GM21515 (cell line): Measurements from ENCODE around the gene MTCL3.

Experiments
- ATAC-seq: cut with Tn5 transposase; IDR thresholded peaks from one replicate; pipeline ENCODE4 v1.9.1; 2021; ENCODE audit not compliant: unreplicated experiment

The MTCL3 gene

DNA sequence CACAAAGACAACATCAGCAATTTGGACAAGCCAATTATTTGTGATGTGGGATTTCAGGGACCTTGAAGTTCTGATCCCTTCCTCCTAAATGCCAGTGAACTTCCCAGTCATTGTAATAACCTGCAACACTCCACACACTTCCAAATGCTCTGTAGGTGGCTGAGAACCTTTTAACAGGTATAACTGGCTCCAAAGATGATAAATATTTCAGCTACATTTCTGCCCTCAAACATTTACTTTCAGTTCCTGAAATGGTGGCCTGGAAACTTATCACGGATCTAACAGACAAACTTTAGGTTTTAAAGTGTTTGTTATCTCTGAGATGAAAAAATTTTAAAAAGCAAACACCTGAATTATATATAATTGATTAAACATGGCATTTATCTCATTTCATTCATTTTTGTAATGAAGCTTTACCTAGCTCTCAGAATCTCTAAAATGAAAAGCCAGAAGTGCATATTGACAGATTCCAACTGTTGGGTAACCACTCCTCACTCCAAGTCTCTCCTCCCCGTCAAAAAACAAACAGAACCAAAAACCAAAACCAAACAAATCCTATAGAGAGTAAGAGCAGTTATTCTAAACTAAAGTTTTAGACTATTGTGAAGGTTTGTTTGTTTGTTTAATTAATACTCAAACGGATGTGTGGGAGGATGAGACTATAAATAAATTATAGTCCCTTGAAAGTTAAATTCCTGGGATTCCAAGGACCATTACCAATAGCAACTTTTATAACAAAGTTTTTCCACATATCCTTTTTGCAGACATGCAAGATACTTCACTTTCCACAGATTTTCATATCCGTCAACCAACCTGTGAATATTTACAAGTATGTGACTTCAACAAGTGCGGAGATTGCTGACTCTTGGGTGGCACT lies 47.5 kb downstream of the MTCL3 start:
- ATAC-seq, result no peak

- no peak for ATAC-seq
Observed at GRCh38 chr6:127468936-127469335, 50.2 kb downstream of the MTCL3 start.

DNA sequence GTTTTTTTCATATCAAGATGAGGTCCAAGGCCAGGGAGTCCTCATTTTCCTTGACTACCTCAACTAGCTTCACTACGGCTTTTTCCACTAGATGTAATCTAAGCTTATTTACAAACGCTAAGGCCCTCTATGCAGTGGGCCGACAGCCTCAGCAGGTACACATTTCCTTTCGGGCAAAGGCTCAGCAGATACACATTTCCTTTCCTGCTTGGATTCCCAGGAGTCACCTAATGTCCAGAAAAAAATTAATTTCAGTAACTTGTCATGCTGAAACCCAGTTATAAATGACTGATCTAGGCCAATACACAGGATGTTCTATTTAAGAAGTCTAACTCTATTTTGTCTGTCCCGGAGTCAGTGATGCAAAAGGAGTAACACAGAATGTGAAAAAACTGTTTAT lies 52.7 kb downstream of the MTCL3 start:
- no peak for ATAC-seq

DNA sequence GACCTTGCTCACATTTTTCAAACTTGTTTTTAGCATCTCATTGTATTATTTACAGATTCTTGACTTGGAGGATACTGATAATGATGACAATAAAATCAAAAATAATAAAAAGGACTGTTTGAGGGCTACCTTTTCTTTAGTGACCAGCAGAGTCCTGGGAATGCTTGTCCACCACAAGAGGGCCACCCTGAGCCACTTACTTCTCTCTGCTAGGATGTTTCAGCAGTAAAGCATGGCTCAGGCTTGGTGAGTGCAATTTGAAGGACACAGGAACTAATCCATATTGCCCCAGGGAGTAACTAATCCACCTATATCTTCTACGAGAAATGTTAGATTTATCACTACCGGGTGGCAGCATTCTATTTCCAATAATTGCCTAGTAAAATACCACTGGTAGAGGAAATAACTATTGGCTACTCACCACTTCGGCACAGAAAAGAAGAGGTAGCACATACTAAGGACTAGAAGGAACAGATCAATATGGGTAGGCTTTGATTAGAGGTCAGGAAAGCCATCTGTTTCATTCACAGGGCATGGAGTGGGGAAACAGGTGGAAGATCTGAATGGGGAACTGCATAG lies 54.2 kb downstream of the MTCL3 start:
- ATAC-seq, result peak; percentile 96

DNA sequence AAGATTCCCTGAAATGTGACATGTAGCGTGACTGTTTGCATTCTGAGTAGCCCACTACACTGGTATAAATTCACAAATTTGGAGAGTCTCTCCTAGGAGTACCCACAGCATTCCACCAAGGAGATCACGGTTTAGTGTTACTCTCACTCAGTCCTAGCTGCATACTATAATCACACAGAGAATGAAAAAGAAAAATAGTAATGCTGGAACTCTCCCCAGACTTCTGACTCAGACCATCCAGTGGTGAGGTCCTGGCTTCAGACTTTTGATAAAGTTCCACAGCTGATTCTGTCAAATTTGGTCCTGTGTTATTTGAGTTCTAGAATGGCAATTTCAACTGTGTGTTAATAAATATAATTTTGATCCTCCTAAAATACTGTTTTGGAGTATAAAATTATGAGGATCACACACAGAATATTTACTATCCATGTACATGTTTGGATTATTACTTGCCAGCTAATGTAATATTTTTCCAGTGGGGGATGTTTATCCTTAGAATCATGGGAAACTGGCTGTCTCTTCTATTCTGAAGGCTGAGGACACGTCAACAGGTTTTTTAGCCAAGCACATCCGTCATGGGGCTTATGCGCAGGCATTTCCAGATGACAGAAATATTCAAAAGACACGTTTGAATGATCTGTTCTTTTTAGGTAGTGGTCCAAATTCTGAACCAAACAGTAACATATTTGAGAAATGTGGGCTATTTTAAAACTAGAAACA lies 54.8 kb downstream of the MTCL3 start:
- ATAC-seq, result no peak

DNA sequence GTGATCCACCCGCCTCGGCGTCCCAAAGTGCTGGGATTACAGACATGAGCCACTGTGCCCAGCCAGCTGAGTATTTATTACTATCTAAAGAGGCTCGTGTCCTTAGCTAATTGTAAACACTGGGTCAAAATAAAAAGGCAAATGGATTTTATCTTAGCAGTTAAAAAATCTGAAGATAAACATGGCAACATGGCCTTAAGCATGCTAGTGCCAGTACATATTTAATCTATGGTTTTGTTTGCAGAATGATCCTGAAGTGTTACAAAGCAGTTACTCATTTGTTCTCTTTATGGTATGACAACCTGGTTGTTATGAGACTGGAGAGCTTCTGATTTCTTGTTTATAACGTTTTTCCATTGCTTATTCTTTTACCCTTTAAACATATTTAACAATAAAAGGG lies 56.1 kb downstream of the MTCL3 start:
- ATAC-seq, result no peak

DNA sequence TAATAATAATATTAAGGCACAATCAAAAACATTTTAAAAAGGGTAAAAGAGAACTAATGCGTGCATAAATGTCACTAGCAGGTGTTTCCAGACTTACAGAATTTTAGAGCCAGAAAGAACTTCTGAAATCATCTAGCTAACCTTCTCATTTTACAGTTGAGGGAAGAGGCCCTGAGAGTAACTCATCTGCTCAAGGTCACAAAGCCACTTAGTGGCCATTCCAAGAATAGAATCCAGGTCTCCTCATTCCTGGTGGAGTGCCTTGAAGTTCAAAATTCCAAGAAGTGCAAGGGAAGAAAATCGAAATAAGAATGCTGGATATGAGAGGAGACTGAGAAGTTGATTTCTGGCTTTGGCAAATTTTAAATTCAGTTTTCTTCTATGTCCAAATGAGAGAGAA lies 56.8 kb downstream of the MTCL3 start:
- ATAC-seq, result no peak

DNA sequence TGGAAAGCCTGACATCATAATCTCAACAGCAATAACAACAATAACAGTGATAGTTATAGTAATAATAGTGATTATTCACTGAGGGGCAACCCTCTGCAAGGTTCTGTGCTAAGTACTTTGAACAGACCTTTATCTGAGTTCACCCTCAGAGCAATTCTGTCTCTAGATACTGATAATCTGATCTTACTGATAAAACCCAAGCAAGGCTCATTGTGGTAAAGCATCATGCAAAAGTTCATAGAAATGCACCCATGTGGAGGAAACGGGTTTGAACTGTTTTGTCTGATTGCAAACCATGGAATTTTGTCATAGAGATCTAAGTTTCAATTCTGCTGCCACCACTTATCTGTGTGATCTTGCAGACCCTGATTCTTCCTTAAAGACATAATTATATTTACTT lies 58.7 kb downstream of the MTCL3 start:
- no peak for ATAC-seq

DNA sequence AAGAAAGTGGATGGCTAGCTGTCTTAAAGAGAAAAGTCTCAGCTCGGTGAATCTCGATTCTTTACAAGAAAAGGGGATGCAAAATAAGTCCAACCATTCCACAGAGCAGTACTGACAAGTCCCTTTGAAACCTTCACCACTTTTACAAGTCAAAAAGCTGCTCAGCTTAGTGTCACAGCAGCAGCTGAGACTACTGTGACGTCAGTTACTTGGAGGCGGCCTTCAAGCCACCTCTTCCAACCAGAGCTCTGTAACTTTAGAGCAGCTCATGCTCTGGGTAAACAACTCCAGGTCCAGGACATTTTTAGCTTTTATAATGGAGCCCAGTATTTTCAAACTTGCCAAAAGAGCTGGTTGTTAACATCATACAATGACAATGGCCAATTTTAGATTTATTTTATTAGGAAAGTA lies 59.9 kb downstream of the MTCL3 start, which contains the start of gene KIAA0408:
TSS of gene KIAA0408 (minus strand) at position 159 of the 411 bp plus-strand sequence. CDS start 5,408 bp downstream, outside the sequence.
- ATAC-seq, result no peak

- ATAC-seq, result no peak
Observed at GRCh38 chr6:127458817-127459216, 60.3 kb downstream of the MTCL3 start.

GRCh38 chr6:127458222-127458621 lies 60.9 kb downstream of the MTCL3 start:
- no peak for ATAC-seq

DNA sequence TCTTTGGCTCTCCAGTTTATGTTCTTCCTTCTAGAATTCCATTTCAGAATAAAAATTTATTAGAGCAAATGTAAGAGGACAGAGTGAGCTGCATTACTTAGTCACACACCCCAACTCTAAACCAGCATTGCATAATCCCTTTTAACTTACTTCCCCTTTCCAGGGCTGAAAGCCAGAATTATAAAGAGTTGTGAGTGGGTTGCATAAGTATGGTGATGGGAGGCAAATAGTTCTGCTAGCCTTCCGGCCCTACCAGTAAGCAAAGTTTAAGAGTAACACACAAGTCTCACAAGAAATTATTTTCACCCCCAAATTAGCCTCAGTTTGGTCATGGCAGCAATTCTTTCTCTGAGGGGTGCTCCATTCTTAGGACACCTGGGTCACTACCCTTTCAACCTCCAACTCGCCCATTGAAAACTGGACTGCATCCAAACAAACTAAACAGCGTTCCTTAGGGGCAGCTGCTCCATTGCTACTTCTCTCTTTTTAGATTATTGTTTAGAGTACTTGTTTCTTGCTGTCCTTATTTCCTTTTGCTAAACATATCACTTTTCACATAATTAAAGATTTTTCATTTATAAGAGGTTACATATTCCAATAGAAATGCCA lies 61.6 kb downstream of the MTCL3 start:
- ATAC-seq, result no peak

DNA sequence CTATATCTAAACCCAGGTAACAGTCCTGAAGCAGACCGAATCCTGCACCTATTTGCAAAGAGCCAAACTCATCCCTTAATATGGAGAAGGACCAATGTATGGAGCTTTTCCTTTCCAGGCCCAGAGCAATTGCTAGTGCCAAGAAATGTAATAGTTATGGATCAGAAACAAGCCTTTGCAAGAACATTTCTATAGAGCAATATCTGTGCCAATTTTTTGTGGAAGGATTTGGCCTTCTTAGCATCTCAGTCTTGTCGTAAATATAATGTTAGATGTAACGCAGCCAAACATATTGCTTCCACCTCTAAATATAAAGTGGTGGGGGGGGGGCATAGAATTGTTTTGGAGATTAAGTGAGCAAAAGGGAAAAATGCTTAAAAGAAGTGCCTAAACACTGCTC lies 62.7 kb downstream of the MTCL3 start:
- ATAC-seq, result no peak

- no peak for ATAC-seq
Observed at GRCh38 chr6:127453845-127454619, 65.1 kb downstream of the MTCL3 start.

DNA sequence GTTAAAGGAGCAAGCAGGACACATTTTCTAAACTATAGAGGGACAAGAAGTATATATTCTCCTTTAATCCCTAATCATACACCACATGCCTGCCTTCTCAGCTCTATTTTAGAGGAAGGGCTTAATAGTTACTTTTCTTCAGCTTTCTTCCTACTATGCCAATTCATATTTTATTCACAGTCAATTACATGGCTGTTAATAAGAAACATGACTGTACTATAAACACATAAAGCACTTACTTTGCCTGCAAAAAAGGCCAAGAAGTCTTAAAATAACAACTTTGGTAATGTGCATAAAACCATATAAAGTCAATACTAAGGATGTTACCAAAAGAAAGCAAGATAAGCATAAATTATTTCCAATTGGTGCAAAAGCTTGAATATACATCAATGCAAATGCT lies 66.3 kb downstream of the MTCL3 start:
- no peak for ATAC-seq

- ATAC-seq, result no peak
Observed at GRCh38 chr6:127451388-127451787, 67.7 kb downstream of the MTCL3 start.

DNA sequence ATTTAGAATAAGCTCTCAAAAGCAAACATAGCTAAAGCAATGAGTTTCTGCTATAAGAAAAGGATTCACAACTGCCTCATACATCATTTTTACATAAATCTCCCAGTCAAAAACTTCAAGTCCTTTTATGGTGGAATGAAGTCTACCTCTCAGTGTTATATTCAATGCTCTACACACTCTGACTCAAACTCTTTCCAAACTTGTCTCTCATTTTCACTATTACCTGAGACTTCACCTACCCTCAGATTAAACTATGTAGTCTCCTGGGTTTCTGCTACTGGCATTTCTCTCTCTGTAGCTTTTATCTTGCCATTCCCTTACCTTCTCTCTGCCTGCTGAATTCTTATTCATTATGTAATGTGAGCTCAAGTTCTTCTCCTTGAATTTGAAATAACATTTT lies 71.4 kb downstream of the MTCL3 start:
- no peak for ATAC-seq

DNA sequence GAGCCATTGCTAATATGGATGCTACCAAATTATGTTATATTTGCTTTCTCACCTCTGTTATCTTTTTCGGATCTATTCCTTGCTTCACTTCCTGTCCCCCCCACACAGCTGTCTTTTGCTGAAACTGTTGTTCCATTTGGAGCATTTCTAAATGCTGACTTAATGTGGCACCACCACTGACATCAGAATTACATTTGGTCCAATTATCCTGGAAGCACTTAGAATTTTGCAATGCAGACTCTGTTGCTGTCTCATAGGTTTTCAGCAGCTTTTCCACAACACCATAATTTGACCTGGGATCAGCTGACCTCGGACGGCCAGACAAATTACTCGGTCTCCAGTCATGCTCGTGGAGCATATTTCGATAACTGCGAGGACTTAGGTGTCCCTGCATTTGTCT lies 72.8 kb downstream of the MTCL3 start:
- ATAC-seq, result no peak

- ATAC-seq, result no peak
Observed at GRCh38 chr6:127441881-127442280, 77.3 kb downstream of the MTCL3 start.

DNA sequence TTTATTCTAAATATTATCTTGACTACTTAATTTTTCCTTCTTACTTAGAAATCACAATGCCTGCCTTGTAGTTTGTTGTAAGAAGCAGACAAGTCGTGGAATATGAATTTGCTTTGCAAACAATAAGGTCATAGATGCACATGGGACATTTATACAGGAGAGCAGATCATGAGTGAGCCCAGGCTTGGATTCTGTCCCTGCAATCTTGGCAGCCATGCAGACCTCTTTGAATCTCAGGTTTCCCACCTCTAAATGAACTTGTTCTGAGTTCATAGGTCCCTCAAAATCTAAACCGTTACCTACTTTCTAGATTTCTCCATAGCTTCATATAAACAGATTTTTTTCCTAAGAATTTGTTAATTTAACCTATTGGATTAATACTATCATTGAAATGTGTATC lies 79.4 kb downstream of the MTCL3 start:
- ATAC-seq, result no peak
